Duodenal mucosa (tissue), 2 donors: ENCODE data around the gene KLHL30.

Source experiments
- H3K27ac ChIP-seq: one replicate; pipeline ENCODE4 v1.7.0; 2013; ENCODE audit warnings: low read depth, low read length
- H3K27me3 ChIP-seq, 2 donors: one replicate each; pipeline ENCODE4 v1.7.0; 2013; ENCODE audit warnings: low read length in 2 of 2, control low read depth in 1 of 2; ENCODE audit not compliant: insufficient read depth in 2 of 2, control insufficient read depth in 1 of 2
- H3K36me3 ChIP-seq, 2 donors: one replicate each; pipeline ENCODE4 v1.7.0; 2013; ENCODE audit warnings: low read length in 2 of 2, control low read depth in 1 of 2; ENCODE audit not compliant: insufficient read depth in 2 of 2, control insufficient read depth in 1 of 2
- H3K4me1 ChIP-seq, 2 donors: one replicate each; pipeline ENCODE4 v1.7.0; 2013; ENCODE audit warnings: low read length in 2 of 2, control low read depth in 1 of 2; ENCODE audit not compliant: insufficient read depth in 2 of 2, control insufficient read depth in 1 of 2
- H3K4me3 ChIP-seq, 2 donors: one replicate each; pipeline ENCODE4 v1.7.0; 2013; ENCODE audit warnings: low read length in 2 of 2, low read depth in 1 of 2
- H3K9ac ChIP-seq, 2 donors: one replicate each; pipeline ENCODE4 v1.7.0; 2013; ENCODE audit warnings: low read length in 2 of 2, low read depth in 1 of 2
- H3K9me3 ChIP-seq, 2 donors: one replicate each; pipeline ENCODE4 v1.7.0; 2013; ENCODE audit warnings: low read length in 2 of 2, control low read depth in 1 of 2; ENCODE audit not compliant: control insufficient read depth in 1 of 2

Gene KLHL30

DNA sequence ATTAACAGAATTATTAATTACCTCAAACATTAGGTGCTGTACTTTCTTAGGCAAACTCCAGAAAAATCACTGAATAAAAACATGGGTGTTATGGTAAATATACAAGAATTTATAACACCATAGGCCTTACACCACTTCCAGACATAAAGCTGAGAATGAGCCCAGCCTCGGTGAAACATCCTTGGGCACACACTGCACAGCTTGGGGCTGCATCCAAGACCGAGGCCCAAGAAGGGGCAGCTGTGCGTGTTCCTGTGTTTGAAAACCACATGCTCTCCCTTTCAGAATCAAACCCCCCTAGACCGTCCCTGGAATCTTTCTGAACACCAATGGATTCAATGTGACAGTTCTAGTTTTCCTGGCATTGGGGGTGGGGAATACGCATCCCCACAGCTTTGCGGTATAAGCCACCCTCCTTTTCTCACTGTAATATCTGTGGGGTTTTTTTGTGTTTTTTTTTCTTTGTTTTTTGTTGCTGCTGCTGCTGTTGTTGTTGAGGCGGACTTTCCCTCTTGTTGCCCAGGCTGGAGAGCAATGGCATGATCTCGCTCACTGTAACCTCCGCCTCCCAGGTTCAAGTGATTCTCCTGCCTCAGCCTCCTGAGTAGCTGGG lies 33.2 kb downstream of the KLHL30 start:
- Histone ChIP-seq H3K36me3 (peaks cover 35 to 74% of the 10 kb centered on the region in 2 donors), H3K4me1 (peaks cover 4 to 15% of the 10 kb centered on the region in 2 donors), H3K9ac (no peak overlapping the region), H3K27ac (no peak overlapping the region), H3K4me3 (no peak overlapping the region), H3K9me3 (no peaks in the 10 kb centered on the region), H3K27me3 (no peaks in the 10 kb centered on the region)

GRCh38 chr2:238172439-238172838 lies 34.0 kb downstream of the KLHL30 start:
- Histone ChIP-seq H3K4me1 (peaks cover 4 to 15% of the 10 kb centered on the region in 2 donors), H3K9me3 (no peaks in the 10 kb centered on the region), H3K27me3 (no peaks in the 10 kb centered on the region), H3K27ac (no peak overlapping the region), H3K4me3 (no peak overlapping the region), H3K36me3 (peaks cover 35 to 82% of the 10 kb centered on the region in 2 donors), H3K9ac (no peak overlapping the region)

DNA sequence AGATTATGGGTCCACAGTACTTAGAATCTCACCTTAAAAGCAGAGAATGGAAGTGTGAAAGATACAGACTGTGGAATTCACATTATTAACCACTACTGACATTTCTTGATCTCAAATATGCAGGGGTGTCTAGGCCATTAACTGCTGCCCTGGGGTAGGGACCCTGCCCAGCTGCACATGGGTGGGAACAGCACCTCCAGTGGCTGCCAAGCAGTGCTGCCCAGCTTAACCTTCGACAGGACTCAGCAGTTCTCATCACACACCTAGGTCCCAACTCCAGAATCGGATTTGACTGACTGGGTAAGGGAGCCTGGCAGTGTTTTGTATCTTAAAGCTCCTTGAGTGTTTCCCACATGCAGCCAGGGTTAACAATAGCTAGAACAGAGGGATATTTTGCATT lies 35.2 kb downstream of the KLHL30 start:
- no peak overlapping the region for H3K9ac ChIP-seq
- no peaks in the 10 kb centered on the region for H3K27me3 ChIP-seq
- no peaks in the 10 kb centered on the region for H3K9me3 ChIP-seq
- H3K4me3 ChIP-seq = no peak overlapping the region
- peaks cover 39 to 88% of the 10 kb centered on the region in 2 donors for H3K36me3 ChIP-seq
- peaks cover 4 to 15% of the 10 kb centered on the region in 2 donors for H3K4me1 ChIP-seq
- H3K27ac ChIP-seq = no peak overlapping the region

- Histone ChIP-seq H3K4me1 (peaks cover 4 to 10% of the 10 kb centered on the region in 2 donors), H3K36me3 (peaks cover 35 to 89% of the 10 kb centered on the region in 2 donors), H3K9me3 (no peaks in the 10 kb centered on the region), H3K27me3 (no peaks in the 10 kb centered on the region), H3K4me3 (no peak overlapping the region), H3K27ac (no peak overlapping the region), H3K9ac (no peak overlapping the region)
Observed at GRCh38 chr2:238174291-238174690, 35.8 kb downstream of the KLHL30 start.

- Histone ChIP-seq H3K4me3 (no peak overlapping the region), H3K36me3 (peaks cover 39 to 89% of the 10 kb centered on the region in 2 donors), H3K9me3 (no peaks in the 10 kb centered on the region), H3K9ac (no peak overlapping the region), H3K27ac (no peak overlapping the region), H3K27me3 (no peaks in the 10 kb centered on the region), H3K4me1 (peaks cover 2 to 8% of the 10 kb centered on the region in 2 donors)
Observed at GRCh38 chr2:238174701-238175100, 36.2 kb downstream of the KLHL30 start.

DNA sequence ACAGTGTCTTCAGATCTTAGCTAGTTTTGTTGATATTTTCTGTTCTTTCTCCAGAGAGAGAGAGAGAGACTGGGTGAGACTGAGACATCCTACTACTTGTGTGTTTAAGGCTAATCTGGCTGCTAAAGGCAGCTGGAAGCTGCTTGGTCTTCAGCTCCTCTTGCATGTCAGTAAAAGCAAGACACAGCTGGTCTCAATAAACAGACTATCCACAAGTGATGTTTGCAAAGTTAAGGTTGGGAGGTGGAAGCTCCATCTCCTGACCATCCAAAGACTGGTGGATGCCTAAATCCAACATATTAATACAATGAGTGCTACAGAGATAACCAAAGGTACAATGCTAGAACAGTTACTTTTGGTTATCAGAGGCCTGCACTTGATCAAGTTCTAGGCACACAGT lies 38.1 kb downstream of the KLHL30 start:
- Histone ChIP-seq H3K9me3 (no peaks in the 10 kb centered on the region), H3K4me1 (no peaks in the 10 kb centered on the region), H3K27ac (no peak overlapping the region), H3K36me3 (peaks cover 53 to 89% of the 10 kb centered on the region in 2 donors), H3K9ac (no peak overlapping the region), H3K4me3 (no peak overlapping the region), H3K27me3 (no peaks in the 10 kb centered on the region)

- no peak overlapping the region for H3K4me3 ChIP-seq
- H3K27ac ChIP-seq = no peak overlapping the region
- peaks cover 48 to 91% of the 10 kb centered on the region in 2 donors for H3K36me3 ChIP-seq
- no peak overlapping the region for H3K9ac ChIP-seq
- H3K27me3 ChIP-seq = no peaks in the 10 kb centered on the region
- H3K4me1 ChIP-seq = no peaks in the 10 kb centered on the region
- no peaks in the 10 kb centered on the region for H3K9me3 ChIP-seq
Observed at GRCh38 chr2:238180554-238180953, 42.1 kb downstream of the KLHL30 start.

DNA sequence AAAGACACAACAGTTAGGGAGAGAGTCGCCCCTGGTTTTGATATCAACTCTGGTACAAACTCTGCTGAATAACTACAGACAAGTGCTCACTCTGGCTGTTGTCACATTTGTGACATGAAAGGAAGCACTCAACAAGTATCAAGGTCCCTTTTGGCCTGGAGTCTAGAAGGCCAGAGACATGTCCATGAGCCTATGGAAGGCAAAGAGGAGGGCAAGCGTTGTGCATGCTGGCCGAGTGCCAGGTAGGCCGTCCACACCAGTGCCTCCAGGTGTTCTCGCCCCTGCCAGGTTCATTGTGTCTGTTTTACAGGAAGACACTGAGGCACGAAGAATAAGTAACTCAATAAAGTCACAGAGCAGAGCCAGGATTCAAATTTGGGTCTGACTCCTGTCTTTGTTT lies 43.9 kb downstream of the KLHL30 start:
- Histone ChIP-seq H3K9ac (no peak overlapping the region), H3K9me3 (no peaks in the 10 kb centered on the region), H3K27ac (no peak overlapping the region), H3K4me3 (no peak overlapping the region), H3K4me1 (no peaks in the 10 kb centered on the region), H3K27me3 (no peaks in the 10 kb centered on the region), H3K36me3 (peaks cover 58 to 95% of the 10 kb centered on the region in 2 donors)

- peaks cover 66 to 95% of the 10 kb centered on the region in 2 donors for H3K36me3 ChIP-seq
- H3K4me1 ChIP-seq = no peaks in the 10 kb centered on the region
- no peak overlapping the region for H3K4me3 ChIP-seq
Observed at GRCh38 chr2:238183821-238184220, 45.4 kb downstream of the KLHL30 start.

GRCh38 chr2:238187618-238188548 lies 49.4 kb downstream of the KLHL30 start:
- no peak overlapping the region for H3K27ac ChIP-seq
- peaks cover 46 to 84% of the 10 kb centered on the region in 2 donors for H3K36me3 ChIP-seq
- H3K4me3 ChIP-seq = no peak overlapping the region
- H3K4me1 ChIP-seq = no peaks in the 10 kb centered on the region
- no peak overlapping the region for H3K9ac ChIP-seq
- no peaks in the 10 kb centered on the region for H3K9me3 ChIP-seq
- H3K27me3 ChIP-seq = no peaks in the 10 kb centered on the region

More at GRCh38 chr2:238183821-238184220, 45.4 kb downstream of the KLHL30 start:
- Histone ChIP-seq H3K9ac (no peak overlapping the region), H3K27ac (no peak overlapping the region), H3K9me3 (no peaks in the 10 kb centered on the region), H3K27me3 (no peaks in the 10 kb centered on the region)
